Endometrium (tissue), 2 donors: ENCODE measurements around the gene PAK2.
"Not testable (repeated sequence)": the region's sequence is repeated elsewhere in the genome, so short reads cannot be mapped to it uniquely, and the experiment has no call there.

Experiments
- FAIRE-seq: peaks from 2 replicates; lab custom pipeline; 2012; peaks lifted over from hg19 to GRCh38; lab: Jason Lieb, UNC
- donor health status: control.
- donor health status: control.

PAK2 gene

DNA sequence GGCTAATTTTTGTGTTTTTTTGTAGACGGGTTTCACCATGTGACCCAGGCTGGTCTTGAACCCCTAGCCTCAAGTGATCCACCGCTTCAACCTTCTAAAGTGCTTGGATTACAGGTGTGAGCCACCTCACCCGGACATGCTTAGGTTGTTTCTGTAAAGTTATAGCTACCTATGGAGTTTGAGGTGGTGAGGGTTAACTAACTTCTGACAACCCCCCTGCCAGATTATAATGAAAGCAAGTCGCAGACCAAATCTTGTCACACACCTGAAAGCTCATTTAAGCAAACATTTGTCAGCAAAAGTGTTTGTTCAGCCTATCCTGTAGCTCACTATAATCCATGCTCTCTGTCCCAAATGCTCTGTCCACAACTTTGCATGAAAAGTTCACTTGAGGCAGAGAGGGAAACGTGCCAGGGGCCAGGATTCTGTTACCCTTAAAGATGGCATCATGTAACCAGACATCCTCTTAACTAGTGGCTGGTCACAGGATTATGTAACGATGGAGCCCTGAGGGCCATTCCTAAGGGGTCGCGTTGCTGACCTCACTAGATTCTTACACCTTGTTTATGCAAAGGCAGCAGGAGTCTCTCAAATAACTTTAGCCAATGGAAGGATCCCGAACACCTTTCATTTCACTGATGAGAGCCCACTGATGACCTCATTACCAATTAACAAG lies 103.9 kb downstream of the PAK2 start:
- FAIRE-seq, result no peak

DNA sequence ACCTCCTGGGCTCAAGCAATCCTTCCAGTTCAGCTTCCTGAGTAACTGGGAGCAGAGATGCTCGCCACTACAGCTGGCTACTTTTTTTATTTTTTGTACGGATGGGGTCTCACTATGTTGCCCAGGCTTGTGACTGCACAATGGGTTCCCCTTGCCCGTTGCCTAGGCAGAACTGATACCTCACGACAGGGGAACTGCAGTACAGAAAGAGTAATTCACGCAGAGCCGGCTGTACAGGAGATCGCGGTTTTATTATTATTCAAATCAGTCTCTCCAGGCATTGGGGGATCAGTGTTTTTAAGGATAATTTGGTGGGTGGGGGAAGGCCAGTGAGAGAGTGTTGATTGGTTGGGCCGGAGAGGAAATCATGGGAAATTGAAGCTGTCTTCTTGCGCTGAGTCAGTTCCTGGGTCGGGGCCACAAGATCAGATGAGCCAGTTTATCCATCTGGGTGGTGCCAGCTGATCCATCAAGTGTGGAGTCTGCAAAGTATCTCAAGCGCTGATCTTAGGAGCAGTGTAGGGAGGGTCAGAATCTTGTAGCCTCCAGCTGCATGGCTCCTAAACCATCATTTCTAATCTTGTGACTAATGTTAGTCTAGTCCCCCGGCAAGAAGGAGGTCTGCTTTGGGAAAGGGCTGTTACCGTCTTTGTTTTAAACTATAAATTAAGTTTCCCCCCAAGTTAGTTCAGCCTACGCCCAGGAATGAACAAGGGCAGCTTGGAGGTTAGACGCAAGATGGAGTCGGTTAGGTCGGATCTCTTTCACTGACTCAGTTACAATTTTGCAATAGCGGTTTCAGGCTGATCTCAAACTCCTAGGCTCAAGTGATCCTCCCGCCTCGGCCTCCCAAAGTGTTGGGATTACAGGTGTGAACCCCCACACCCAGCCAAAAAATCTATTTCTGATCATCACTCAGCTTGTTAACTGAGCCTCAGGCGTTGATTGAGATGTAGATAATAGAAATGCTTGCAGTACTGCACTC lies 104.9 kb downstream of the PAK2 start:
- not testable (repeated sequence) for FAIRE-seq

DNA sequence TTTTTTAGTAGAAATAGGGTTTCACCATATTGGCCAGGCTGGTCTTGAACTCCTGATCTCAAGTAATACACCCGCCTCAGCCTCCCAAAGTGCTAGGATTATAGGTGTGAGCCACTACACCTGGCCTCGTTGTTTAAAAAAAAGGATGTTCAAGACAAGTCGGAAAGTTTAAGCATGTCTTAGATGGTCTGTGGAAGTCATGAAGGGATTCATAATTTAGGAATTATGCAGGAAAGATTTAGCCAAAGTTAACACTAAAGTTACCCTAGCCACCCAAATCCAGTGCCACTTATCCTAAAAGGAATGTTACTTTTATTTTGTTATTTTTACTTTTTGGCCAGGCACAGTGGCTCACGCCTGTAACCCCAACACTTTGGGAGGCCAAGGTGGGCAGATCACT lies 108.7 kb downstream of the PAK2 start:
- FAIRE-seq, result not testable (repeated sequence)

DNA sequence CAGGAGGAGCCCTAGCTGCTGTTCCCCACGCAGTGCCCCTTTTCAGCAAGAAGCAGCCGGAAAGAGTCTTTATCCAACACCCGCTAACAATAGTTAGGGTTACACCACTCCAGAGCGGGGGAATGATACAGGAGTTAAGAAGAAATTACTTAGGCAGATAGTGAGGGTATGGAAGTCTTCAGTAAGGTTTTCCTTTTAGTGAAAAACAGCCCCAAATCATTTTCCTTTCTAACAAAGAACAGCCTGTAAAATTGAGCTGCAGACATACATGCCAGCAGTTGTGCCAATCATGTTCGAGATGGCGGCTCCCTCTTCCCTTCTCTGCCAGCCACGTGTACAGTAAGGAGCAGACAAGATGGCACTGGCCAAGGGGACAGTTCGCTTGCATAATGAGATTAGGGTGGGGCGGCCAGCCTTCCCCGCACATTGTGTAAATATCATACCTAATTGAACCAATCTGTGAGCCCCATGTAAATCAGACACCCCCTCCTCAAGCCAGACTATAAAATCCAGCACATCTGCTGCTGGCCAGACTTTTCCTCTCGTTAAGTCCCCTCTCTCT lies 109.6 kb downstream of the PAK2 start:
- no peak for FAIRE-seq

DNA sequence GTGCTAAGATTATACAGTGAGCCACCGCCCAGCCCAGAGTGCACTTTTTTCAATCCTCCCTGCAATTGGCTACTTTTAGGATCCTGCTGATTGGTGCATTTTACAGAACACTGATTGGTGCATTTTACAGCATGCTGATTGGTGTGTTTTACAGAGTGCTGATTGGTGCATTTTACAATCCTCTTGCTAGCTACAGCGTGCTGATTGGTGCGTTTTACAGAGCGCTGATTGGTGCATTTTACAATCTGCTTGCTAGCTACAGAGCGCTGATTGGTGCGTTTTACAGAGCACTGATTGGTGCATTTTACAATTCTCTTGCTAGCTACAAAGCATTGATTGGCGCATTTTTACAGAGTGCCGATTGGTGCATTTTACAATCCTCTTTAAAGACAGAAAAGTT lies 123.3 kb downstream of the PAK2 start:
- not testable (repeated sequence) for FAIRE-seq

DNA sequence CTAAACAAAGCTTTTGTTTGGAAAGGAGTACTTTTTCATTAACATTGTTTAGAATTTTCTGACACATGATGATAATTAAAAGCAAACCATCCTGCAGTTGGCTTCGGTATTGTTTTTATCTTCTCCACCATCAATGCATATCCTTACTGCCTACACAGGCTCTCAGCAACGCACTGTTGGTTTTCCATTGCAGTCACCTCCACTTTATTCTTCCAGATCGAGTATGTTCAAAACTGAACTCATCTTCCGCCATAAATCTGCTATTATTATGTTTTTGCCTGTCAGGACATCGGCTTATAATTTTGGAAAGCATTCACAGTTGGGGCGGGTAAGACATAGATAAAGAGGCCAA lies 127.5 kb downstream of the PAK2 start:
- FAIRE-seq, result no peak

DNA sequence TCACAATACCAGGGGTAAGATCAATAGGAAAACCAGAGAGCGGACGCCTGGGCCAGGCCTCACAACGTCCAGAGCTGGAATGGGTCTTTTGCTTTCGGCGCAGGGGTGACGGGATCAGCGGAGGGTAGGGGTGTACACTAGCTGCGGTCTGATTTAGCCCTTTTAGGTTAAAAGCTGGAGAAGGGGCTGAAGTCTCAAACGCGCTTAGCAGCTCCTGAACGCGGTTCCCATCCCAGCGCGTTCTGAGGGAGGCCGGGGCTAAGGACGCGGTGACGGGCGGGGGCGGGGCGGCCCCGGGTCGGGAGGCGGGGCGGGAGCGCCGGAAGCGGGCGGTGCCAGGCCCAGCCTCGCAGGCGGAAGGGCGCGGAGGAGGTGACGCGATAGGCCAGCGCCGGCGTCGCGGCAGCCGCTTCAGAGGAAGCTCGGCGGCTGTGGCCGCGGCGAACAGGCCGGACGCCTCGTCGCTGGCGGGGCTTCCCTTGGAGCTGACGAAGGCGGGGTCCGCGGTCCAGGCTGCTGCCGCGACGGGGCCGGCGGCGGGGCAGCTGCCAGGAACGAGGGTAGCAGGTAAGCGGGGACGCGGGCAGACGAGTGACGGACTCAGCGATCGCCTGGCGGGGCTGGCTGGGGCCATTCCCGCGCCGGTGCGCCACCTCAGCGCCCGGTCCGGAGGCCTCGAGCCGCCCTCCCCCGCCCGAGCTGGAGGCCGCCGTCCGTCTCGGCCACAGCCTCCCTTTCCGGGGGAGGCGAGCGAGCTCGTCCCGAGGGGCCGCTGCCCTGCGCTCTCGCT lies 128.0 kb downstream of the PAK2 start, which contains the start of gene SENP5:
SENP5 (plus strand) TSS at position 414 of the 790 bp plus-strand sequence. CDS start 17,262 bp downstream, outside the sequence.
- FAIRE-seq, result no peak

DNA sequence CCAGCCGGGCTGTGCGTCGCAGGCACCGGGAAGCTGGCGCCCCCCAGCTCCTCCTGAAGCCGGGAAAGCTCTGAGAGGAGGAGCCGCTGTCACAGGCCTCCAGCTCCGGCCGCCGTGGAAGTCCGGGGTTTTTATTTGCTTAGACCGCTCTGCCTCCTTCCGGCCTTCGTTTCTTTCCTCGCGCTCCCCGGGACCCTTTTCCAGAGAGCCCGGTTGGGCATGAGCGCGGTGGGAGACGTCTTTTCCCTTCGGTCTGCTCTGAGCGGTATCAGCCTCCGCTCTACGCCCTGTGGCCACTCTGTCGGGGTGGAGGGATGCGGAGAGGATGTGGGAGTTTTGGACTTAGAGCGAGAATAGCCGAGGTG lies 128.6 kb downstream of the PAK2 start:
- FAIRE-seq, result no peak

DNA sequence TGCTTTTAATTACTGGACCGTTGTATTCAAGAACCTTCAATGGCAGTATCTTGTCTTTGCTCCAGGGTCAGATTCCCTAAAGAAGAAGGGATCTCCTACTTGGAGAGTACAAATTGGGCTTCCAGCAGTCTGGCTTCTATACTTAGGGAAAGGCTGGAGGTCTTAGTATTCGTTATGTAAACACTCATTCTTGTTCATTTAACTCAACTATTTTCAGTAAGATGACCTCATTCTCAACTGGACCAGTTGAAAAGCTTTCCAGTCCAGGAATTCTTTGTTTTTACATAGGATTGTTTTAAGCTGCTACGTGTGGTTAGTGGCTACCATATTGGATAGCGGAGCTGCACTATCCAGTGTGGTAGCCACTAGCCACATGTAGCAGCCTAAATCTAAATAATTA lies 132.7 kb downstream of the PAK2 start:
- FAIRE-seq, result no peak

DNA sequence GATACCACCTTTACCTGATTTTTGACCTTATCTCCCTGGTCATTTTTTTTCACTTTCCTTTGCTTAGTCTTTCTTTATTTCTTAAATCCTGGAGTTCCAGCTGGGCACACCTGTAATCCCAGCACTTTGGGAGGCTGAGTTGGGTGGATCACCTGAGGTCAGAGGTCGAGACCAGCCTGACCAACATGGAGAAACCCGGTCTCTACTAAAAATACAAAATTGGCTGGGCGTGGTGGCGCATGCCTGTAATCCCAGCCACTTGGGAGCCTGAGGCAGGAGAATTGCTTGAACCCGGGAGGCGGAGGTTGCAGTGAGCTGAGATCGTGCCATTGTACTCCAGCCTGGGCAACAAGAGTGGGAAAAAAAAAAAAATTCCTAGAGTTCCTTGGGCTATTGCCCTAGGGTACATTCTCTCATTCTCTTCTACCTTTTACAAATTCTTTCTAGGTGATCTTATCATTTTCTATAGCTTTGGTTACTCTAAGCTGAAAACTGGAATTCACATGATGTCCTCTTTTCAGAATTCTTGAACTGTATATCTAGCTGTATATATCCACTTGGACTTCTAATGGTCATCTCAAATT lies 134.9 kb downstream of the PAK2 start:
- not testable (repeated sequence) for FAIRE-seq

DNA sequence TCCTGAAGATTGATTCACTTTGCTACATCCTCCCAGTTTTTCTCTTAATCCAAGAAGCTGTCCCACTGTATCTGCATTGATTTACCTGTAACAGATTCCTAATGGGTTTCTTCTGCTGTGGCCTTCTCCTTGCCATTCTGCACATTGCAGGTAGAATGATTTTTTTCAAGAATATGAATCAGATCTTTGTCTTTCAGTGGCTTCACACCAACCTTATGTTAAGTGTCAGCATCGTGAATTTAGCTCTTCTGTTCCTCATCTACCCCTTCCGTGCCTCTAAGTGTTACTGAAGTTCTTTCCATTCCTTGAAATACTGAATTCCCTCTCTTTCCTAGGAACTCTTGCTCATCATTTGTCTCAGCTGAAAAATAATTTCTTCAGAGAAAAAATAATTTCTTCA lies 135.6 kb downstream of the PAK2 start:
- no peak for FAIRE-seq
